Pons (tissue), 1 donor: Measurements from ENCODE around the gene QDPR.
A peak's percentile ranks its signal among the peaks of the same experiment; 100 is the strongest.

Experiments
- DNase-seq: peaks from one replicate; pipeline ENCODE4 v3.0.0-alpha.2; 2016; ENCODE audit warnings: low spot score

The QDPR gene

GRCh38 chr4:17526695-17527477, 15.0 kb upstream of the QDPR start:
- no peak for DNase-seq

GRCh38 chr4:17523662-17524061, 11.8 kb upstream of the QDPR start:
- DNase-seq = no peak

- no peak for DNase-seq
These were observed 9.7 kb upstream of the QDPR start for GRCh38 chr4:17521595-17521994.

GRCh38 chr4:17517664-17518063, 5.8 kb upstream of the QDPR start:
- no peak for DNase-seq

- DNase-seq = no peak
These were observed 5.1 kb upstream of the QDPR start for GRCh38 chr4:17516980-17517379.

- no peak for DNase-seq
These were observed 3.8 kb upstream of the QDPR start for GRCh38 chr4:17515445-17516407.

- no peak for DNase-seq
These were observed 3.0 kb upstream of the QDPR start, which contains the start of gene CLRN2 for GRCh38 chr4:17514865-17515264. Gene CLRN2 (plus strand): TSS chr4:17515165. CDS start chr4:17515267, 102 bp downstream.

GRCh38 chr4:17512973-17513665, 1.2 kb upstream of the QDPR start:
- DNase-seq = peak; percentile 56

GRCh38 chr4:17511509-17511949, 361 bp downstream of the QDPR start:
- DNase-seq = no peak

- DNase-seq = peak; percentile 54
These were observed 839 bp downstream of the QDPR start for GRCh38 chr4:17511051-17511450.

GRCh38 chr4:17510582-17510981, 1.3 kb downstream of the QDPR start:
- peak; percentile 62 for DNase-seq

- DNase-seq = no peak
These were observed 7.8 kb downstream of the QDPR start for GRCh38 chr4:17504081-17504480.

- DNase-seq = no peak
These were observed 9.1 kb downstream of the QDPR start for GRCh38 chr4:17502756-17503155.

- DNase-seq = no peak
These were observed 11.3 kb downstream of the QDPR start for GRCh38 chr4:17500574-17500973.

- no peak for DNase-seq
These were observed 13.9 kb downstream of the QDPR start for GRCh38 chr4:17497890-17498523.

- DNase-seq = peak; percentile 68
These were observed 17.4 kb downstream of the QDPR start for GRCh38 chr4:17494258-17495190.

GRCh38 chr4:17493619-17494018, 18.3 kb downstream of the QDPR start:
- DNase-seq = no peak

GRCh38 chr4:17492876-17493275, 19.0 kb downstream of the QDPR start:
- no peak for DNase-seq

GRCh38 chr4:17492058-17492741, 19.7 kb downstream of the QDPR start:
- no peak for DNase-seq

GRCh38 chr4:17491196-17491595, 20.7 kb downstream of the QDPR start:
- no peak for DNase-seq
